H9 (cell line): ENCODE data around the gene ARHGAP8. TPM values are rescaled to one million over a fixed set of nuclear protein-coding genes. Genes with fewer than 3 reads are reported as not detected.

Experiments used
- DNase-seq: peaks from one replicate; pipeline ENCODE4 v3.0.0-alpha.2; 2017
- H2AFZ ChIP-seq: one replicate; pipeline ENCODE4 v1.6.1; 2013; ENCODE audit warnings: mild to moderate bottlenecking, low read length, control low read depth, moderate library complexity
- H2AK5ac ChIP-seq: 2 replicates; pipeline ENCODE4 v1.6.1; 2013; ENCODE audit warnings: low read length, control low read depth, mixed read lengths; ENCODE audit not compliant: insufficient read length
- H2BK120ac ChIP-seq: one replicate; pipeline ENCODE4 v1.6.1; 2013; ENCODE audit warnings: low read depth, mild to moderate bottlenecking, low read length, control low read depth, inconsistent platforms; ENCODE audit not compliant: poor library complexity, severe bottlenecking
- H2BK12ac ChIP-seq: 2 replicates; pipeline ENCODE4 v1.6.1; 2013; ENCODE audit warnings: low read length, control low read depth, mixed read lengths, low read depth; ENCODE audit not compliant: insufficient read length
- H2BK15ac ChIP-seq: 2 replicates; pipeline ENCODE4 v1.6.1; 2013; ENCODE audit warnings: low read depth, low read length, control low read depth
- H2BK20ac ChIP-seq: one replicate; pipeline ENCODE4 v1.6.1; 2013; ENCODE audit warnings: low read depth, mild to moderate bottlenecking, low read length, control low read depth, inconsistent platforms; ENCODE audit not compliant: poor library complexity, severe bottlenecking
- H2BK5ac ChIP-seq: 2 replicates; pipeline ENCODE4 v1.6.1; 2013; ENCODE audit warnings: low read length, control low read depth, mixed read lengths; ENCODE audit not compliant: insufficient read length
- H3K14ac ChIP-seq: 2 replicates; pipeline ENCODE4 v1.6.1; 2013; ENCODE audit warnings: low read length, control low read depth; ENCODE audit not compliant: insufficient read depth
- H3K18ac ChIP-seq: 2 replicates; pipeline ENCODE4 v1.6.1; 2013; ENCODE audit warnings: low read depth, mild to moderate bottlenecking, mixed read lengths, low read length, control low read depth; ENCODE audit not compliant: insufficient read length
- H3K23ac ChIP-seq: 2 replicates; pipeline ENCODE4 v1.6.1; 2013; ENCODE audit warnings: low read length, control low read depth, mixed read lengths, low read depth; ENCODE audit not compliant: insufficient read length
- H3K23me2 ChIP-seq: 2 replicates; pipeline ENCODE4 v1.6.1; 2013; ENCODE audit warnings: low read depth, mild to moderate bottlenecking, mixed read lengths, low read length, control low read depth; ENCODE audit not compliant: insufficient read length, poor library complexity, severe bottlenecking
- H3K27ac ChIP-seq: 2 replicates; pipeline ENCODE4 v1.5.1; 2013; ENCODE audit warnings: low read length, control low read depth, mixed read lengths, low read depth; ENCODE audit not compliant: insufficient read length
- H3K27me3 ChIP-seq: 2 replicates; pipeline ENCODE4 v1.6.1; 2013; ENCODE audit warnings: low read length, control low read depth, inconsistent platforms; ENCODE audit not compliant: insufficient read depth
- H3K4ac ChIP-seq: 2 replicates; pipeline ENCODE4 v1.6.1; 2013; ENCODE audit warnings: low read depth, mild to moderate bottlenecking, control low read depth, inconsistent platforms, low read length, moderate library complexity
- H3K4me1 ChIP-seq: 2 replicates; pipeline ENCODE4 v1.6.1; 2013; ENCODE audit warnings: low read length, control low read depth, inconsistent platforms; ENCODE audit not compliant: insufficient read depth
- H3K4me2 ChIP-seq: 2 replicates; pipeline ENCODE4 v1.6.1; 2013; ENCODE audit warnings: low read length, control low read depth, mixed read lengths; ENCODE audit not compliant: insufficient read length, insufficient read depth
- H3K56ac ChIP-seq: 2 replicates; pipeline ENCODE4 v1.6.1; 2013; ENCODE audit warnings: low read depth, mild to moderate bottlenecking, mixed read lengths, low read length, control low read depth; ENCODE audit not compliant: insufficient read length
- H3K79me1 ChIP-seq: 2 replicates; pipeline ENCODE4 v1.6.1; 2013; ENCODE audit warnings: low read depth, mild to moderate bottlenecking, moderate library complexity, low read length, control low read depth, inconsistent platforms; ENCODE audit not compliant: insufficient read depth, poor library complexity, severe bottlenecking
- H3K79me2 ChIP-seq: 2 replicates; pipeline ENCODE4 v1.6.1; 2013; ENCODE audit warnings: low read length, control low read depth, inconsistent platforms; ENCODE audit not compliant: insufficient read depth
- H3K9ac ChIP-seq: 2 replicates; pipeline ENCODE4 v1.6.1; 2013; ENCODE audit warnings: low read length, control low read depth, mixed read lengths; ENCODE audit not compliant: insufficient read length; ENCODE audit errors: extremely low read depth
- H3K9me3 ChIP-seq: one replicate; pipeline ENCODE4 v1.6.1; 2013; ENCODE audit warnings: low read depth, low read length, inconsistent platforms; ENCODE audit not compliant: control insufficient read depth
- H3T11ph ChIP-seq: one replicate; pipeline ENCODE4 v1.6.1; 2013; ENCODE audit warnings: mild to moderate bottlenecking, low read length, control low read depth, inconsistent platforms
- H4K20me1 ChIP-seq: one replicate; pipeline ENCODE4 v1.6.1; 2013; ENCODE audit not compliant: control insufficient read depth, insufficient read length, insufficient read depth
- H4K5ac ChIP-seq: 2 replicates; pipeline ENCODE4 v1.6.1; 2013; ENCODE audit warnings: low read depth, mild to moderate bottlenecking, mixed read lengths, low read length, control low read depth; ENCODE audit not compliant: insufficient read length
- H4K8ac ChIP-seq: replicated peaks from 2 replicates; pipeline ENCODE4 v1.6.1; 2013; ENCODE audit warnings: low read length, control low read depth, mixed read lengths, low read depth; ENCODE audit not compliant: insufficient read length
- H4K91ac ChIP-seq: 2 replicates; pipeline ENCODE4 v1.6.1; 2013; ENCODE audit warnings: low read depth, mild to moderate bottlenecking, moderate library complexity, mixed read lengths, low read length, control low read depth; ENCODE audit not compliant: insufficient read length
- H3K27ac Mint-ChIP-seq, 3 experiments: 2 replicates in 2 of 3; 3 replicates in 1 of 3; pipeline ENCODE4 v1.8.0; 2020 to 2021; ENCODE audit warnings: mixed read lengths in 3 of 3, mild to moderate bottlenecking in 1 of 3, moderate library complexity in 1 of 3
- H3K27me3 Mint-ChIP-seq: 2 replicates; pipeline ENCODE4 v1.8.0; 2021; ENCODE audit warnings: low read depth, mild to moderate bottlenecking, moderate library complexity, mixed read lengths
- H3K36me3 Mint-ChIP-seq, 3 experiments: 2 replicates in 2 of 3; 3 replicates in 1 of 3; pipeline ENCODE4 v1.8.0; 2020 to 2021; ENCODE audit warnings: low read depth in 3 of 3, mixed read lengths in 3 of 3; ENCODE audit not compliant: insufficient read depth in 1 of 3
- H3K4me1 Mint-ChIP-seq, 2 experiments: 2 replicates each; pipeline ENCODE4 v1.8.0; 2020; ENCODE audit warnings: mixed read lengths in 2 of 2
- H3K4me3 Mint-ChIP-seq, 2 experiments: 2 replicates in 1 of 2; 3 replicates in 1 of 2; pipeline ENCODE4 v1.8.0; 2020 to 2021; ENCODE audit warnings: mild to moderate bottlenecking in 2 of 2, mixed read lengths in 2 of 2, moderate library complexity in 1 of 2
- H3K9me3 Mint-ChIP-seq, 2 experiments: 2 replicates in 1 of 2; 3 replicates in 1 of 2; pipeline ENCODE4 v1.8.0; 2020; ENCODE audit warnings: mild to moderate bottlenecking in 2 of 2, mixed read lengths in 2 of 2, moderate library complexity in 1 of 2
- CTCF ChIP-seq: fragments of 200-600 bp; sonication (generic); conservative IDR thresholded peaks from 3 replicates; pipeline ENCODE4 v1.8.0; 2021; ENCODE audit warnings: antibody characterized with exemption, mild to moderate bottlenecking
- WGBS: extraction: QIAGEN DNeasy Blood & Tissue Kit; methylation state at CpG from one replicate; pipeline ENCODE4 v1.1.7; 2013; ENCODE audit warnings: missing lambda C conversion rate, low lambda C conversion rate, mixed read lengths; ENCODE audit not compliant: insufficient read length; ENCODE audit errors: extremely low coverage; 5-methylcytosine and 5-hydroxymethylcytosine counted together
- total RNA-seq: library from RNA; stranded (reverse); gene quantifications from 2 replicates; pipeline ENCODE4 v1.2.1, GENCODE V29; 2021

Gene ARHGAP8
- total RNA-seq, 1 experiment from 2014 or later, result 35.4 TPM

DNA sequence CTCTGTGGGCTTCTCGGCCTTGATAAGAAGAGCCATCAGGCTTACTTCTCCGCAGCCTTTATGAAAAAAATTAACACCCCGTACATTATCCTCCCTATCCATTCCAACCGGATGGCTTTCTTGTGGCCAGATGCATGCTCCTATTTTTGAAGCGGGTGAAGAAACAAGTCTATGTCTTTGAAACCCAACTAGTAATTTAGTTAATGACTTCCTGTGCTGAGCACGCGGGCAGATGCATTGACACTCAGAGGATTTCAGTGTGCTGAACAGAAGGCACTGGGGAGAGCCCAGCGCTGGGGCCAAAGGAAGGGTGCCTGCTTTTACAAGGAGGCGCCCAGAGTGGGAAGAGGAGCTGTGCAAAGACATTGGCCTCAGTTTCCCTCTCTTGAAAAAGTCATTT is 53.3 kb downstream of the ARHGAP8 start:
- Histone ChIP-seq H2AK5ac (no peak overlapping the region), H3K18ac (no peak overlapping the region), H3K27ac (no peak overlapping the region), H3K9me3 (no peaks in the 10 kb centered on the region), H3K56ac (no peak overlapping the region), H3K9ac (no peak overlapping the region), H4K20me1 (no peaks in the 10 kb centered on the region), H3K23ac (no peak overlapping the region), H4K91ac (no peak overlapping the region), H2BK12ac (no peak overlapping the region), H3K23me2 (no peaks in the 10 kb centered on the region), H2BK15ac (no peak overlapping the region), H4K8ac (no peak overlapping the region), H2BK5ac (no peak overlapping the region), H2BK120ac (no peak overlapping the region), H3K4ac (no peak overlapping the region), H3K79me1 (no peaks in the 10 kb centered on the region), H3K79me2 (no peaks in the 10 kb centered on the region), H3K14ac (no peak overlapping the region), H3T11ph (no peak overlapping the region), H2BK20ac (no peak overlapping the region), H4K5ac (no peak overlapping the region), H2AFZ (no peak overlapping the region), H3K4me2 (no peak overlapping the region), H3K4me1 (peaks cover 10% of the 10 kb centered on the region; the same call in 1 of the 2 replicates), H3K27me3 (no peaks in the 10 kb centered on the region)
- DNase-seq, result no peak
- no peaks in the 10 kb centered on the region for H3K9me3 Mint-ChIP-seq
- no CpG with 5 or more reads among the region's 9 CpGs for WGBS
- no peak overlapping the region for H3K27ac Mint-ChIP-seq
- no peaks in the 10 kb centered on the region for H3K27me3 Mint-ChIP-seq
- peaks cover 27 to 29% of the 10 kb centered on the region in 2 experiments for H3K4me1 Mint-ChIP-seq
- no peak overlapping the region for H3K4me3 Mint-ChIP-seq
- H3K36me3 Mint-ChIP-seq, result peaks cover 6 to 16% (median 9%) of the 10 kb centered on the region in 3 experiments; a peak in 6 of 7 replicates
- TF ChIP-seq CTCF, result no peak
